Measurements from ENCODE around the gene ZDHHC12.
A peak's percentile ranks its signal among the peaks of the same experiment; 100 is the strongest.

Gene ZDHHC12

GRCh38 chr9:128729766-128730517 is 6.0 kb upstream of the ZDHHC12 start:
- DNase-seq (ENCODE audit: low read depth) = no peak

DNA sequence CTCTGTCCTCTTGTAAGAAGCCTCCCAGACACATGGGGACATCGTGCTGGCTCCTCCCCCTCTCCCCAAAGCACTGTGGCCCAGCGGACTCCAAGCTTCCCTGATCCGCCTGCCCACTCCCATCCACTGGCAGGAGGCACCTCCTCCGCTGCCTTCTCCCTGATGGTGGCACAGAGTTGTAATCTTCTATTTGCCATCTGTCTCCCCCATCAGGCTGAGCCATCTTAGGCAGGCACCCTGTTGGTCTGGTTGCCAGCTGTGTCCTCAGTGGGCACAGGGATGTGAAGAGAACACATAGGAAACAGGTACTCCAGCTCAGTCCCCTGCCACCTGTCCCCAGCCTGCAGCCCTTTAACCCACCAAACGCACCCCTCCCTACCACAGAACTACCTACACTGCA is 5.4 kb upstream of the ZDHHC12 start:
- DNase-seq (ENCODE audit: low read depth) = no peak

GRCh38 chr9:128728298-128728697 is 4.4 kb upstream of the ZDHHC12 start:
- DNase-seq (ENCODE audit: low read depth) = no peak

GRCh38 chr9:128727640-128728248 is 3.8 kb upstream of the ZDHHC12 start:
- no peak for DNase-seq (ENCODE audit: low read depth)

DNA sequence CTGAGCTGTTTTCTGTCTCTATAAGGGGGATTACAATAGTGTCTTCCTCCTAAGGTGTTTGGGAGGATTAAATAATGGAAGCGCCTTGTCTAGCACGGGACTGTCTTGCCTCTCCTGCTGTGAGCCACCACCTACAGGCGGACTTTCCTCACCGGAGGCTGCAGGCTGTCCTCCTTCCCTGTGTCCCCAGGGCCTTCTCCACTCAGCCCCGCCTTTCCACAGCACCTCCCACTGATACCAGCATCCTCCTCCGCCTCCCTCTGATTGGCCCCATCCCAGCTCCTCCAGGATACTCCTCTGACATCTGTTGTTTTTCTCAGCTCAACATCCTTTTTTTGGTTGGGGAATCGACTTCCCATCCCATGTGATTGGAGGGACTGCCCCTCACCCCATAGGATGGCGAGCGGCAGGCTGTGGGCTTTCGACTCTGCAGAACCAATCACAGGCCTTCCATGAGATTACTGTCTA is 851 bp upstream of the ZDHHC12 start:
- peak; percentile 28 for DNase-seq (ENCODE audit: low read depth)

DNA sequence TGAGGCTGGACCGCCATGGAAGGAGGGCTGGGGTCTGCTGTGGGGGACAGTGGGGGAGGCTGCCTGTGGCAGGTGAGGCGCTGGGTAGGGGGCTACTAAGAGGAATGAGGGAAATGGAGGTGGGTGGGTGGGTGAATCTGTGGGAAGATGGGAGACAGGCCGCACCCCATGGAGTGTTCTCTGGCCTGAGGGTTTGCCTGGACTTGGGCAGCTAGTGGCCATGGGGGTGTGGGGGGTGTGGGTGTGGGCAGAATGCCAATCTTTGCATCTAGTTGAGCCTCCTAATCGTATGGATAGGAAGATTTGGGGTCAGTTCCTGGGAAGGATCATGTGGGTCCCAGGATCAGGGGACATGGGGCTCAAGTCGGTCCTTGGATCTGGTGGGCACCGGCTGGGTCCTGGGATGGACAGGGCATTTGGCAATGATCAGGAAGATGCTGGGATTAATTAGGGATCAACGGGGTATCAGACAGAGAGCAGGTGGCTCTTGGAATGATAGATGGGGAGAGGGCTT is 518 bp downstream of the ZDHHC12 start:
- DNase-seq (ENCODE audit: low read depth) = no peak

DNA sequence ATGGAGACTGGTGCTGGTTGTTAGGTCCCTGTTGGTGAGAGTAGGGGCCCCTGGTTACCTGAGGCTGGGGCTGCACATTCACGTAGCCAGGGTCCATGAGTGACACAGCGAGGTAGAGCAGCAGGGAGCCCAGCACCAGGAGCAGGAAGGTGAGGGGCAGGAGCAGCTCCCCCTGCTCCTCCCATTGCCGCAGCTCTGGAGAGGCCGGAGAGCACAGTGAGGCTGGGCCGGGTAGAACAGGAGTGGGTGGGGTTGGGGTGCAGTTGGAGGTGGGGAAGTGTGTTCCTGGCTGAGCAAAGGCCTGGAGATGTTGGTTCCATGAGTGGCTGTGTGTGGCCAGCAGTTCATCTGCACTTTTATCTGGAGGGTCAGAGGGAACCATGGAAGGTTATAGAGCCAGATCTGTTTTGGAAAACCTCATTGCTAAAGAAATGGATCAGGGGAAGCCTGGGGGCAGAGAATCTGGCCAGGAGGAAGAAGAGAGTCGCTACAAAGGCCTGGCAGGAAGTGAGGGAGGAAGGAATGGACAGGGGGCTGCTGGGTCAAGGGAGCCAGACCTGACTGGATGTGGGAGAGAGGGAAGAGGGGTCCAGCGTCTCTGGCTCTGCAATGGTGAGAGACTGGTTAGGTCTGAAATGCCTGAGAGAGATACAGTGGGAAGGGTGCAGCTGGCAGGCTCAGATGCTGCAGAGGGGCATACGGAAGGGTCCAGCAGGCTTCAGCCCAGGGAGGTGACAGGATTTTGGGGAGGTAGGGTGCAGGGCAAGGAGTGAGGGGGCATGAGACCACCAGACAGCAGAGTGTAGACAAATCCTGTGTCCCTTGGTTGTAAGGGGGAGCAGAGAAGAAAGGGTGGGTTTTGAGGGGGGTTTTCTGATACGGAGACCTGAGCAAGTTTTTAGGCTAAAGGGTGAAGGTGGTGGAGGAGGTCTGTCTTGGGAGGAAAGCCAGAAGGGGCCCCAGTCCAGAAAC is 1.3 kb downstream of the ZDHHC12 start:
- DNase-seq (ENCODE audit: low read depth) = no peak

DNA sequence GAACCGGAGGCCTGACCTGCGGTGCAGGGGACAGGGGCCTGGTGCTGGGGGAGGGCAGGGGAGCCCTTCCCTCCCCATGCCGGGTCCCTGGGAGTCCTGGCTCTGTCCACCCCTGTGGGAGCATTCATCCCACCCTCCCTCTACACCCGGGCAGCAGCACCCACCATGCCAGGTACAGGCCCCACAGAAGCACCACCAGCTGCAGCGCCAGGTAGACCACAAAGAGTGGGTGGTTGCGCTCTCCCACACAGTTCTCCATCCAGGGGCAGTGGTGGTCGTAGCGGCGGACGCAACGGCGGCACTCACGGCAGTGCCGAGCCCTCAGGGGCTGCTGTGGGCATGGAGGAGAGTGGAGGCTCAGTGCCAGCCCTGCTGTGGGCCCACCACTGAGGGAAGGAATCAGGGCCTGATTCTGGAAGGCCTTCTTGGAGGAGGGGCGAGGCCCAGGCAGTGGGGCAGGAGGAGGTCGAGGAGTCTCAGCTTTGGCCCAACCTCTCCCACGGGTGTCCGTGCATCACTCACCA is 2.4 kb downstream of the ZDHHC12 start:
- no peak for DNase-seq (ENCODE audit: low read depth)

DNA sequence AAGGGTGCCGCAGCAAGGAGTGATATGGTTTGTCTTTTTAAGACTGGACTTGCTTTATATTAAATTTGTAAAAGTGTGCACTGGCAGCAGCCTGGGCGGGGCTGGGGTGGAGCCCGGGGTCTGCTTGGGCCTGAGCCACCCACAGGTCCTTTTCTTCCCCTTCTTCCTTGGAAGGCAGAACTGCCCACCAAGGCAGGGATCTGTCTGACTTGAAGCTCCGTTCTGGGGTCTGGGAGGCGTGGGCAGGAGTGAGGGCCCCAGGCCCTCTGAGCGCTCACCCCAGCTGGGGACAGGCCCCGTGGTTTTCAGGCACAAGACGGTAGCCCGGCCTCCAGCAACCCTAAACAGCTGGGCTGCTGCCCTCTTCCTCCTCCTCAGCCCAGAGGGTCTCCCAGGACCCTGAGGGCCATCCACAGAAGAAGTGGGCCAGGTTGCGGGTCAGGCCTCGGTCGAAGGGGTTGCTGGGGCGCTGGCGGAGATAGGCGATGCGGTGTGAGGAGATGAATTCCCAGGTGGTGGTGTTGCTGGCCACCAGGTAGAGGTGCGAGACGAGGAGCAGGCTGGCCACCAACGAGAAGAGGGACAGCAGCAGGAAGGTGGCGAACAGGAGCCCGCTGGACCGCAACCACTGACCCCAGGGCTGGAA is 3.0 kb downstream of the ZDHHC12 start:
- no peak for DNase-seq (ENCODE audit: low read depth)

GRCh38 chr9:128719919-128720605 is 3.9 kb downstream of the ZDHHC12 start:
- DNase-seq (ENCODE audit: low read depth) = no peak

DNA sequence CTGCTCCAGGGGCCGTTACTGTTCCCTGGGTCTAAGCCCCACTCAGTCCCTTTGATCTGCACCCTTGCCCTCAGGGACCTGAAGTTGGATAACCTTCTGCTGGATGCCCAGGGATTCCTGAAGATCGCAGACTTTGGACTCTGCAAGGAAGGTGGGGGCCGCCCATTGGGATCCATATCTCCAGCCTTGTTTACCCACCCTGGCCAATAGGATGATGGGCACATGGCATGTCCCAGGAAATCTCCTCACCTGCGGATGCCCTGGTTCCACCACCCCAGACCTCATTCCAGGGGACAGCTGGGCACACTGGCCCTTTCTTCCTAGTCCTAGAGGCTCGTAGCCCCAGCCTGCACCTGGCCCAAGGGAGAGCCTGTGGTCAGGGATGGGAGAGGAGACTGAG is 5.5 kb downstream of the ZDHHC12 start:
- DNase-seq (ENCODE audit: low read depth) = no peak

DNA sequence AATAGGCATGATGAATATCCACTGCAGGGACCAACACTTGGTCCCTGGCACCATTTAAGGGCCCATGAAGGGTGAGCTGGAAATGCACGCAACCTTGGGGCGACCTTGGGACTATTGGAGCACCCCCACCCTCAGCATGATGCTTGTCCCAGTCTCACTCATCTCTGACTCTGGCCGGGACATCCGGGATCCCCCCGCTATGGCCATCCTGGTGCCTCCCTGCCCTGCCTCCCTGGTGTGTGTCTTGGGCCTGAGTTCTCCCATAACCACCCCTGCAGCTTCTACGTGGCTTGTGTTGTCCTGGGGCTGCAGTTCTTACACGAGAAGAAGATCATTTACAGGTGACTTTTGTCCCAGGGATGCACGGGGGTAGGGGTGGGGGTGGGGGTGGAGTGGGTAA is 5.9 kb downstream of the ZDHHC12 start:
- no peak for DNase-seq (ENCODE audit: low read depth)

GRCh38 chr9:128716581-128717254 is 7.2 kb downstream of the ZDHHC12 start:
- DNase-seq (ENCODE audit: low read depth) = no peak

DNA sequence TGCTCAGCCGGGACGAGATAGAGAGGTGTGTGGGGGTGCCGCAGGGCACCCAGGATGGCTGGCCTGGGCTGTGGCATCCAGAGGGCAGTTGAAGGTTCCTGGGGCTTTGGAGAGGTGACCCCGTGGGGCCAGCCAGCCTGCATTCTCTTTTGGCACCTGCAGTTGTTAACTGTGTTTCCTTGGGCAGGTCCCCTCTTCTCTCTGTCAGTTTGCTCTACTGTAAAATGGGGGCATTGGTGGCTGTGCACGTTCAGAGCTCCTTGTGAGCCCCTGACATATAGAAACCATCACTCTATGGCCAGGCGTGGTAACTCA is 8.5 kb downstream of the ZDHHC12 start:
- no peak for DNase-seq (ENCODE audit: low read depth)

DNA sequence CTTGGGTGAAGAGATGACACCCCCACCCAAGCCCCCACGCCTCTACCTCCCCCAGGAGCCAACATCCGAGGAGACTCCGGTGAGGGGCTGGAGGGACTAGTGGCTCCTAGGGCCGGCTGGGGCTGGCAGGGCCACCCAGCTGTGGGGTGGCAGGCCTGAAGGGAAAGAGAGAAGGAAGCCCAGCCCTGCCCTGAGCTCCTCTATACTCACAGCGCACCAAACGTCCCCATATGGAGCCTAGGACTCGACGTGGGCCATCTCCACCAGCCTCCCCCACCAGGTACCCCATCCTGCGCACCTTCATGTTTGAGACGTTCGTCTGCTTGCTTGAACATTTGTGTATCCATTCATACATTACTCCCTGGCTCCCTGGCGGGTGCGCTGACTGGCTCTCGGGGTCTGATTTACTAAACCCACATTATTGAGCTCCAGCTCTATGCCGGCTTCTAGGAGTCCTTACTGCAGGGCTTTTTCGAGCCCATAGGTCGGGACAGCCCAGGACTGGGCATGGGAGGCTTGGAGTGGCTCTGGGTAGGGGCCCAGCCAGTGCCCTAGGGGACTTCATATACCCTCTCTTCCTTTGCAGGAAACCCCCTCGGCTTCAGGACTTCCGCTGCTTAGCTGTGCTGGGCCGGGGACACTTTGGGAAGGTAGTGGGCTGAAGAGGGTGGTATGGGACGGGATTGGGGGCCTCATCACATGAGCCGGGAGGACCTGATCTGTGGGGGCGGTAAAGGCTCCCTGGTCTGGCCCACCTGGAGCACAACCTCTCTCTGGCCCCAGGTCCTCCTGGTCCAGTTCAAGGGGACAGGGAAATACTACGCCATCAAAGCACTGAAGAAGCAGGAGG is 9.1 kb downstream of the ZDHHC12 start:
- DNase-seq (ENCODE audit: low read depth) = no peak

- DNase-seq (ENCODE audit: low read depth) = no peak
Observed at GRCh38 chr9:128713941-128714573, 9.9 kb downstream of the ZDHHC12 start.

GRCh38 chr9:128713411-128713780 is 10.5 kb downstream of the ZDHHC12 start:
- DNase-seq (ENCODE audit: low read depth) = no peak

GRCh38 chr9:128712451-128713410 is 11.2 kb downstream of the ZDHHC12 start:
- no peak for DNase-seq (ENCODE audit: low read depth)
